HepG2 (cell line): Measurements from ENCODE around the gene UROS. TPM values are rescaled to one million over a fixed set of nuclear protein-coding genes. Genes with fewer than 3 reads are reported as not detected.

ENCODE experiments used
- ATAC-seq: fragments of 200-7000 bp; cut with Tn5 transposase; 3 replicates; pipeline ENCODE4 v1.9.1; 2020; ENCODE audit warnings: mild to moderate bottlenecking, moderate library complexity
- BruUV-seq: library from RNA; stranded (reverse); fragments of 400-500 nt; replicated peaks from 2 replicates; lab custom pipeline; 2021; lab: Mats Ljungman, UMichigan
- CTCF ChIA-PET: fragments of 300-600 bp; formaldehyde crosslinking; extraction: SDS; loops from one replicate; lab custom pipeline; 2021; ENCODE audit warnings: low total read pairs, inconsistent platforms, low intra/inter-chr PET ratio; lab: Yijun Ruan, JAX
- POLR2A ChIA-PET: fragments of 350-600 bp; sonication (Branson Sonifier 250); formaldehyde crosslinking; loops from one replicate; lab custom pipeline; 2020; ENCODE audit warnings: antibody characterized with exemption, inconsistent platforms; lab: Yijun Ruan, JAX
- DNase-seq: peaks from one replicate; pipeline ENCODE4 v3.0.0-alpha.2; 2015; ENCODE audit warnings: low spot score
- FAIRE-seq: peaks from 3 replicates; lab custom pipeline; 2011; peaks lifted over from hg19 to GRCh38; lab: Jason Lieb, UNC
- H2AFZ ChIP-seq: one replicate; pipeline ENCODE4 v1.6.1; 2011; ENCODE audit warnings: low read length, inconsistent platforms
- H3K27ac ChIP-seq: fragments of 300-600 bp; 3 replicates; pipeline ENCODE4 v1.8.0; 2011; ENCODE audit warnings: mixed run types, mild to moderate bottlenecking, mixed read lengths, low read length, inconsistent platforms; ENCODE audit not compliant: insufficient read depth; ENCODE audit errors: extremely low read length
- H3K27me3 ChIP-seq, 2 experiments: fragments of 200-600 bp in 1 of 2; 2 replicates in 1 of 2; 3 replicates in 1 of 2; pipeline versions ENCODE4 v1.6.0 to v1.8.0; 2011; ENCODE audit warnings: low read length in 2 of 2, mild to moderate bottlenecking in 2 of 2, moderate library complexity in 2 of 2, inconsistent platforms in 1 of 2; ENCODE audit not compliant: insufficient read depth in 2 of 2, control insufficient read depth in 1 of 2
- H3K36me3 ChIP-seq, 2 experiments: fragments of 200-600 bp in 1 of 2; replicated peaks in 1 of 2; 2 replicates in 1 of 2; 3 replicates in 1 of 2; pipeline versions ENCODE4 v1.5.1 to v1.8.0; 2011; ENCODE audit warnings: low read length in 2 of 2, inconsistent platforms in 1 of 2; ENCODE audit not compliant: insufficient read depth in 2 of 2, control insufficient read depth in 1 of 2
- H3K4me1 ChIP-seq: 2 replicates; pipeline ENCODE4 v1.5.1; 2012; ENCODE audit warnings: low read length, inconsistent platforms; ENCODE audit not compliant: insufficient read depth
- H3K4me2 ChIP-seq: 2 replicates; pipeline ENCODE4 v1.6.0; 2011; ENCODE audit warnings: low read depth, low read length, inconsistent platforms
- H3K4me3 ChIP-seq, 3 experiments: fragments of 200-600 bp in 1 of 3; sonication (generic), shearing (Covaris generic) in 1 of 3; replicated peaks in 1 of 3; 2 replicates each; pipeline ENCODE4 v1.5.1; 2011 to 2016; ENCODE audit warnings: low read length in 3 of 3, inconsistent platforms in 2 of 3, low read depth in 2 of 3, mild to moderate bottlenecking in 2 of 3, control low read depth in 1 of 3, mixed read lengths in 1 of 3; ENCODE audit not compliant: insufficient read depth in 1 of 3
- H3K79me2 ChIP-seq: one replicate; pipeline ENCODE4 v1.6.1; 2011; ENCODE audit warnings: low read length, inconsistent platforms; ENCODE audit not compliant: insufficient read depth
- H3K9ac ChIP-seq: 2 replicates; pipeline ENCODE4 v1.6.0; 2011; ENCODE audit warnings: mild to moderate bottlenecking, low read depth, low read length, inconsistent platforms; ENCODE audit not compliant: insufficient read depth
- H3K9me3 ChIP-seq: 2 replicates; pipeline ENCODE4 v1.5.1; 2012; ENCODE audit warnings: mild to moderate bottlenecking, low read length
- H4K20me1 ChIP-seq: 2 replicates; pipeline ENCODE4 v1.6.0; 2011; ENCODE audit warnings: inconsistent platforms, mild to moderate bottlenecking, low read length, moderate library complexity; ENCODE audit not compliant: insufficient read depth
- ARNT2 ChIP-seq: sonication (generic); formaldehyde crosslinking; IDR thresholded peaks from 2 replicates; pipeline ENCODE4 v1.8.0; 2022; ENCODE audit warnings: mild to moderate bottlenecking, low read depth, missing genetic modification reagents, moderate library complexity
- ATF7-NPFF ChIP-seq: sonication (generic); formaldehyde crosslinking; IDR thresholded peaks from 2 replicates; pipeline ENCODE4 v1.8.1; 2023; ENCODE audit warnings: mild to moderate bottlenecking, low read depth, missing genetic modification reagents, moderate library complexity
- HMG20B ChIP-seq: conservative IDR thresholded peaks from 2 replicates; pipeline ENCODE4 v1.6.1; 2016; ENCODE audit warnings: missing genetic modification reagents, missing compliant biosample characterization
- RFX1 ChIP-seq: fragments of 450-650 bp; IDR thresholded peaks from 2 replicates; pipeline ENCODE4 v1.6.1; 2017
- SRSF1 ChIP-seq: fragments of 200-400 bp; formaldehyde crosslinking; optimal IDR thresholded peaks from 2 replicates; pipeline ENCODE3; 2017; ENCODE audit warnings: mild to moderate bottlenecking, low read depth, low read length, moderate library complexity
- SRSF4 ChIP-seq: fragments of 200-400 bp; formaldehyde crosslinking; IDR thresholded peaks from one replicate; pipeline ENCODE4 v1.6.1; 2018; ENCODE audit warnings: mild to moderate bottlenecking, low read depth, low read length, moderate library complexity; ENCODE audit not compliant: poor library complexity, severe bottlenecking
- TCF7 ChIP-seq: sonication (generic); IDR thresholded peaks from 2 replicates; pipeline ENCODE4 v1.6.1; 2016; ENCODE audit warnings: antibody characterized with exemption, low read depth
- ZNF598 ChIP-seq: sonication (generic); formaldehyde crosslinking; IDR thresholded peaks from 2 replicates; pipeline ENCODE4 v1.5.1; 2020; ENCODE audit warnings: mild to moderate bottlenecking, missing genetic modification reagents, borderline replicate concordance
- WGBS: methylation state at CpG from one replicate; pipeline ENCODE4 v1.1.6; 2017; ENCODE audit warnings: low lambda C conversion rate; 5-methylcytosine and 5-hydroxymethylcytosine counted together
- in situ Hi-C: cut with HindIII; loops from 2 replicates; pipeline ENCODE4 v1.10.0; 2017; ENCODE audit warnings: low pct_unique_long_range_greater_than_20kb; ENCODE audit not compliant: extremely low pct_ligation_motif_present
- intact Hi-C: fragments of 100-400 bp; cut with micrococcal nuclease; formaldehyde crosslinking; loops from one replicate; pipeline ENCODE4 v1.10.0; 2022; ENCODE audit not compliant: unreplicated experiment
- polyA plus RNA-seq, 8 experiments: library from polyadenylated mRNA; depleted of rRNA in 3 of 8; stranded (reverse) in 7 of 8; unstranded in 1 of 8; fragments of >200 nt; fragmentation: Illumina TruSeq in 4 of 8; extraction: Trizol in 4 of 8; gene quantifications; 2 replicates each; pipeline versions ENCODE4 v1.2.1 to v1.2.3, GENCODE V29; 2011 to 2016; ENCODE audit warnings: low read depth in 4 of 8, missing spikeins in 1 of 8, mixed read lengths in 1 of 8; ENCODE audit not compliant: insufficient read depth in 1 of 8
- total RNA-seq, 5 experiments: library from RNA; depleted of rRNA; stranded (reverse); fragments of >200 nt; fragmentation: Illumina TruSeq; extraction: Trizol; gene quantifications; 2 replicates each; pipeline ENCODE4 v1.2.3, GENCODE V29; 2016; ENCODE audit warnings: low read depth in 1 of 5
- TF ChIP-seq, protein P1 (sequence below): sonication (generic); formaldehyde crosslinking; IDR thresholded peaks from 2 replicates; pipeline ENCODE4 v1.9.0; 2022; ENCODE audit warnings: low read depth, missing genetic modification reagents
- TF ChIP-seq, protein P2 (sequence below): sonication (generic); formaldehyde crosslinking; IDR thresholded peaks from 2 replicates; pipeline ENCODE4 v1.5.0; 2020; ENCODE audit warnings: mild to moderate bottlenecking, low read depth, missing genetic modification reagents, borderline replicate concordance
- TF ChIP-seq, protein P3 (sequence below): sonication (generic); formaldehyde crosslinking; IDR thresholded peaks from 2 replicates; pipeline ENCODE4 v1.5.0; 2020; ENCODE audit warnings: missing genetic modification reagents
- TF ChIP-seq, protein P4 (sequence below): sonication (generic); formaldehyde crosslinking; IDR thresholded peaks from 2 replicates; pipeline ENCODE4 v1.4.0; 2020; ENCODE audit warnings: missing genetic modification reagents; ENCODE audit errors: not compliant biosample characterization
- TF ChIP-seq, protein P5 (sequence below): sonication (generic); formaldehyde crosslinking; IDR thresholded peaks from 2 replicates; pipeline ENCODE4 v1.5.1; 2020; ENCODE audit warnings: mild to moderate bottlenecking, missing genetic modification reagents, moderate library complexity
- TF ChIP-seq, protein P6 (sequence below): sonication (generic); formaldehyde crosslinking; IDR thresholded peaks from 2 replicates; pipeline ENCODE4 v1.4.0; 2020; ENCODE audit warnings: missing genetic modification reagents

The UROS gene
- total and polyA plus RNA-seq, 2 of the 13 experiments (the other 11 are each of a cell fraction or from before 2014, with no cell fraction given), result 14.8 to 49.9 TPM

DNA sequence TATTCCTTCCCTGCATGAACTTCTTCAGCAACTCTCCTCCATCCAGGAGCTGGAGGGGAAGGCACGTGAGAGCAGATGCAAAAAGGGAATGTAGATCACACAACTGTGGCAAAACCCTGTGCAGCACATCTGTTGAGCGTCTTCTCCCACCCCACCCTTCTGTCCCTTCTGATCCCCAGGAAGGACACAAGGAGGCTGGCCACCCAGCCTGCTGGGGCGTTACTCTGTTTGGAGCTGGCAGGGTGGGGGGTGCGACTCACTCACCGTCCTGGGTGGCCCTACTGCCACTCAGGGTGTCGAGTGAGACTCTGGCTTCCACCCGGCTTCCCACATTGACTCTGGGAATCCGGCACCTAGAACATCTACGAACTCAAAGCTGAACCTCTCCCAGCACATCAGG lies 37.3 kb downstream of the UROS start (continued):
- TF ChIP-seq, protein P1, sequence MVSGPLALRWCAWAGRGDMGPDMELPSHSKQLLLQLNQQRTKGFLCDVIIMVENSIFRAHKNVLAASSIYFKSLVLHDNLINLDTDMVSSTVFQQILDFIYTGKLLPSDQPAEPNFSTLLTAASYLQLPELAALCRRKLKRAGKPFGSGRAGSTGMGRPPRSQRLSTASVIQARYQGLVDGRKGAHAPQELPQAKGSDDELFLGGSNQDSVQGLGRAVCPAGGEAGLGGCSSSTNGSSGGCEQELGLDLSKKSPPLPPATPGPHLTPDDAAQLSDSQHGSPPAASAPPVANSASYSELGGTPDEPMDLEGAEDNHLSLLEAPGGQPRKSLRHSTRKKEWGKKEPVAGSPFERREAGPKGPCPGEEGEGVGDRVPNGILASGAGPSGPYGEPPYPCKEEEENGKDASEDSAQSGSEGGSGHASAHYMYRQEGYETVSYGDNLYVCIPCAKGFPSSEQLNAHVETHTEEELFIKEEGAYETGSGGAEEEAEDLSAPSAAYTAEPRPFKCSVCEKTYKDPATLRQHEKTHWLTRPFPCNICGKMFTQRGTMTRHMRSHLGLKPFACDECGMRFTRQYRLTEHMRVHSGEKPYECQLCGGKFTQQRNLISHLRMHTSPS (CRISPR knock-in tag), result no peak
- TF ChIP-seq RFX1 (no peak), ATF7-NPFF (CRISPR knock-in tag) (no peak)
- TF ChIP-seq, protein P2, sequence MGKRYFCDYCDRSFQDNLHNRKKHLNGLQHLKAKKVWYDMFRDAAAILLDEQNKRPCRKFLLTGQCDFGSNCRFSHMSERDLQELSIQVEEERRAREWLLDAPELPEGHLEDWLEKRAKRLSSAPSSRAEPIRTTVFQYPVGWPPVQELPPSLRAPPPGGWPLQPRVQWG (CRISPR knock-in tag), result no peak
- TF ChIP-seq, protein P3, sequence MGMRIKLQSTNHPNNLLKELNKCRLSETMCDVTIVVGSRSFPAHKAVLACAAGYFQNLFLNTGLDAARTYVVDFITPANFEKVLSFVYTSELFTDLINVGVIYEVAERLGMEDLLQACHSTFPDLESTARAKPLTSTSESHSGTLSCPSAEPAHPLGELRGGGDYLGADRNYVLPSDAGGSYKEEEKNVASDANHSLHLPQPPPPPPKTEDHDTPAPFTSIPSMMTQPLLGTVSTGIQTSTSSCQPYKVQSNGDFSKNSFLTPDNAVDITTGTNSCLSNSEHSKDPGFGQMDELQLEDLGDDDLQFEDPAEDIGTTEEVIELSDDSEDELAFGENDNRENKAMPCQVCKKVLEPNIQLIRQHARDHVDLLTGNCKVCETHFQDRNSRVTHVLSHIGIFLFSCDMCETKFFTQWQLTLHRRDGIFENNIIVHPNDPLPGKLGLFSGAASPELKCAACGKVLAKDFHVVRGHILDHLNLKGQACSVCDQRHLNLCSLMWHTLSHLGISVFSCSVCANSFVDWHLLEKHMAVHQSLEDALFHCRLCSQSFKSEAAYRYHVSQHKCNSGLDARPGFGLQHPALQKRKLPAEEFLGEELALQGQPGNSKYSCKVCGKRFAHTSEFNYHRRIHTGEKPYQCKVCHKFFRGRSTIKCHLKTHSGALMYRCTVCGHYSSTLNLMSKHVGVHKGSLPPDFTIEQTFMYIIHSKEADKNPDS (CRISPR knock-in tag), result no peak
- TF ChIP-seq, protein P4, sequence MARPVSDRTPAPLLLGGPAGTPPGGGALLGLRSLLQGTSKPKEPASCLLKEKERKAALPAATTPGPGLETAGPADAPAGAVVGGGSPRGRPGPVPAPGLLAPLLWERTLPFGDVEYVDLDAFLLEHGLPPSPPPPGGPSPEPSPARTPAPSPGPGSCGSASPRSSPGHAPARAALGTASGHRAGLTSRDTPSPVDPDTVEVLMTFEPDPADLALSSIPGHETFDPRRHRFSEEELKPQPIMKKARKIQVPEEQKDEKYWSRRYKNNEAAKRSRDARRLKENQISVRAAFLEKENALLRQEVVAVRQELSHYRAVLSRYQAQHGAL (CRISPR knock-in tag), result no peak
- TF ChIP-seq, all 625 proteins: peak for 0

DNA sequence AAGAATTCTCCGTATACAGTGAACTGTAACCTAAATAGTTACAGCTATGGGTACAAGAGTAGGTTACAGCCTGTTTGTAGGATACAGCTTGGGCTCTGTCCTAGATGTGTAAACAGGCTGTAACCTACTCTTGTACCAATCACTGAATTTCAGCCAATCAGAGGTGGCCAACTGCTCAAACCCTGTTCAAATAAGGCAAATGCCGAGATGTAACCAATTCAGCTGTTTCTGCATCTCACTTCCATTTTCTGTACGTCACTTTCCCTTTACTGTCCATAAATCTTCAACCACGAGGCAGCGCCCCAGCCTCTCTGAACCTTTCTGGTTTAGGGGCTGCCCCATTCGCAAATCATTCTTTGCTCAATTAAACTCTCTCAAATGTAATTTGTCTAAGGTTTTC lies 39.1 kb downstream of the UROS start:
- Histone ChIP-seq H3K27me3 (no peaks in the 10 kb centered on the region), H3K9me3 (no peaks in the 10 kb centered on the region), H3K36me3 (peaks cover 0 to 1% of the 10 kb centered on the region in 2 experiments; a peak in 1 of 5 replicates), H2AFZ (no peak overlapping the region), H3K4me3 (no peak overlapping the region), H4K20me1 (no peaks in the 10 kb centered on the region), H3K27ac (no peak overlapping the region), H3K4me2 (no peak overlapping the region), H3K9ac (no peak overlapping the region), H3K4me1 (peaks cover 25% of the 10 kb centered on the region), H3K79me2 (no peaks in the 10 kb centered on the region)
- DNase-seq (no peak), ATAC-seq (no peak), FAIRE-seq (no peak)
- BruUV-seq, result no TSS peak
- intact Hi-C loops, result no loop called here
- WGBS, result 90% methylated on average over 6 of the region's 6 CpGs
- ChIA-PET CTCF (no interaction called here), POLR2A (no interaction called here)
- in situ Hi-C loops, result no loop called here
- TF ChIP-seq, protein P5, sequence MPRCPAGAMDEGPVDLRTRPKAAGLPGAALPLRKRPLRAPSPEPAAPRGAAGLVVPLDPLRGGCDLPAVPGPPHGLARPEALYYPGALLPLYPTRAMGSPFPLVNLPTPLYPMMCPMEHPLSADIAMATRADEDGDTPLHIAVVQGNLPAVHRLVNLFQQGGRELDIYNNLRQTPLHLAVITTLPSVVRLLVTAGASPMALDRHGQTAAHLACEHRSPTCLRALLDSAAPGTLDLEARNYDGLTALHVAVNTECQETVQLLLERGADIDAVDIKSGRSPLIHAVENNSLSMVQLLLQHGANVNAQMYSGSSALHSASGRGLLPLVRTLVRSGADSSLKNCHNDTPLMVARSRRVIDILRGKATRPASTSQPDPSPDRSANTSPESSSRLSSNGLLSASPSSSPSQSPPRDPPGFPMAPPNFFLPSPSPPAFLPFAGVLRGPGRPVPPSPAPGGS, result no peak
- TF ChIP-seq SRSF1 (no peak), TCF7 (no peak), ZNF598 (CRISPR knock-in tag) (no peak), SRSF4 (no peak), ARNT2 (no peak), HMG20B (CRISPR knock-in tag) (no peak)
- TF ChIP-seq, protein P6, sequence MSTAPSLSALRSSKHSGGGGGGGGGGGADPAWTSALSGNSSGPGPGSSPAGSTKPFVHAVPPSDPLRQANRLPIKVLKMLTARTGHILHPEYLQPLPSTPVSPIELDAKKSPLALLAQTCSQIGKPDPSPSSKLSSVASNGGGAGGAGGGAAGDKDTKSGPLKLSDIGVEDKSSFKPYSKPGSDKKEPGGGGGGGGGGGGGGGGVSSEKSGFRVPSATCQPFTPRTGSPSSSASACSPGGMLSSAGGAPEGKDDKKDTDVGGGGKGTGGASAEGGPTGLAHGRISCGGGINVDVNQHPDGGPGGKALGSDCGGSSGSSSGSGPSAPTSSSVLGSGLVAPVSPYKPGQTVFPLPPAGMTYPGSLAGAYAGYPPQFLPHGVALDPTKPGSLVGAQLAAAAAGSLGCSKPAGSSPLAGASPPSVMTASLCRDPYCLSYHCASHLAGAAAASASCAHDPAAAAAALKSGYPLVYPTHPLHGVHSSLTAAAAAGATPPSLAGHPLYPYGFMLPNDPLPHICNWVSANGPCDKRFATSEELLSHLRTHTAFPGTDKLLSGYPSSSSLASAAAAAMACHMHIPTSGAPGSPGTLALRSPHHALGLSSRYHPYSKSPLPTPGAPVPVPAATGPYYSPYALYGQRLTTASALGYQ (CRISPR knock-in tag), result no peak
